Transverse colon (tissue), 4 donors: ENCODE measurements around the gene CTAG1B. TPM values are rescaled to one million over a fixed set of nuclear protein-coding genes. Genes with fewer than 3 reads are reported as not detected.

Experiments
- DNase-seq: peaks from one replicate; pipeline ENCODE4 v3.0.0-alpha.2; 2019
- H3K27ac ChIP-seq, 4 donors: fragments of 200-600 bp; sonication (generic); 2 replicates each; pipeline ENCODE4 v1.5.1; 2016 to 2018; ENCODE audit warnings: inconsistent platforms in 4 of 4
- H3K27me3 ChIP-seq: fragments of 200-600 bp; sonication (generic); 2 replicates; pipeline ENCODE4 v1.5.1; 2017; ENCODE audit warnings: inconsistent platforms
- H3K36me3 ChIP-seq, 4 donors: fragments of 200-600 bp; sonication (generic); 2 replicates each; pipeline ENCODE4 v1.5.1; 2017 to 2019; ENCODE audit warnings: inconsistent platforms in 4 of 4
- H3K4me1 ChIP-seq, 4 donors: fragments of 200-600 bp; sonication (generic); 2 replicates each; pipeline ENCODE4 v1.5.1; 2017 to 2020; ENCODE audit warnings: inconsistent platforms in 4 of 4
- H3K4me3 ChIP-seq, 4 donors: fragments of 200-600 bp; sonication (generic); 1 replicate in 1 of 4; 2 replicates in 3 of 4; pipeline versions ENCODE4 v1.5.1 to v1.6.1; 2017 to 2019; ENCODE audit warnings: inconsistent platforms in 4 of 4
- H3K9me3 ChIP-seq, 2 donors: fragments of 200-600 bp; sonication (generic); 2 replicates each; pipeline ENCODE4 v1.5.1; 2017 to 2019; ENCODE audit warnings: inconsistent platforms in 2 of 2
- EP300 ChIP-seq: sonication (generic); formaldehyde crosslinking; IDR thresholded peaks from one replicate; pipeline ENCODE4 v1.6.1; 2017; ENCODE audit warnings: antibody characterized with exemption, low read depth
- POLR2A ChIP-seq: fragments of 450-650 bp; IDR thresholded peaks from one replicate; pipeline ENCODE4 v1.6.1; 2016; ENCODE audit warnings: antibody characterized with exemption, mild to moderate bottlenecking, moderate library complexity
- POLR2AphosphoS5 ChIP-seq, 3 donors: sonication (generic); formaldehyde crosslinking; IDR thresholded peaks; one replicate each; pipeline ENCODE4 v1.6.1; 2016; ENCODE audit warnings: antibody characterized with exemption in 3 of 3
- WGBS, 2 donors: methylation state at CpG; one replicate each; pipeline ENCODE4 v1.1.5; 2018; ENCODE audit warnings: low coverage in 1 of 2; 5-methylcytosine and 5-hydroxymethylcytosine counted together
- in situ Hi-C, 4 donors: fragments of 200-750 bp; cut with MboI; loops; one replicate each; pipeline versions ENCODE4 v1.15.0 to v1.15.1; 2017; ENCODE audit warnings: low sequenced_read_pairs in 3 of 4, low pct_ligation_motif_present in 1 of 4, low pct_unique_long_range_greater_than_20kb in 1 of 4
- intact Hi-C: fragments of 100-400 bp; cut with DNase I; formaldehyde crosslinking; loops from one replicate; pipeline ENCODE4 v1.15.1; 2023; ENCODE audit warnings: low total_unique reads
- total RNA-seq, 4 donors: library from RNA; depleted of rRNA; stranded (reverse); fragments of >200 nt; gene quantifications; one replicate each; pipeline ENCODE4 v1.1.0, GENCODE V29; 2016
- TF ChIP-seq, protein P1 (sequence below), 5 experiments: fragments of 200-600 bp in 3 of 5; fragments of 450-650 bp in 2 of 5; sonication (generic) in 3 of 5; IDR thresholded peaks; 1 replicate in 2 of 5; 2 replicates in 3 of 5; pipeline ENCODE4 v1.5.1; 2016 to 2017; ENCODE audit warnings: antibody characterized with exemption in 5 of 5, inconsistent platforms in 3 of 5, mild to moderate bottlenecking in 2 of 5, moderate library complexity in 1 of 5

Gene CTAG1B
- total RNA-seq, 4 donors from 2014 or later = not detected

DNA sequence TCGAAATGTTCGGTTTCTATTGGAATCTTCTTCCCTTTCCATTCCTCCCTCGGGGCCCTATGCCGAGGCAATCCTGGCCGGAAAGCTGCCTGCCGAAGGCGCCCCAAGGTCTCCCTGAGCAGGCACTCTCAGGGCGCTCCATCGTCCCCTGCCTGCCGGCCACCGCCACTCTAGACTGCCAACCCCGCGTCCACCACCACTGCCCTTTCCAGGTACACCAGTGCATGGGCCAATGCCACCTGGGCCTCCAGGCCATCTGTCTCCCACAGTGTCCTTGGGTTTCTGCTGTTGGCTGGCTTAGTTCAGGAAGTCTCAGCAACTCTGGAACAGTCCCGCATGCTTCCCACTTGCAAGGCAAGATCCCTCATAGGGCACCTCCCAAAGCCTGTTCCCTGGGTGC lies 19.6 kb downstream of the CTAG1B start:
- Histone ChIP-seq H3K27ac (no peak overlapping the region), H3K4me3 (no peak overlapping the region), H3K36me3 (no peaks in the 10 kb centered on the region), H3K9me3 (no peaks in the 10 kb centered on the region), H3K27me3 (no peaks in the 10 kb centered on the region), H3K4me1 (no peaks in the 10 kb centered on the region)
- intact Hi-C loops = no loop called here
- DNase-seq = no peak
- in situ Hi-C loops = loop anchor here in 2 of 4 donors (25.0 kb wide), 1 partner anchor 238 kb away; the partner anchor contains the start of gene SMIM9 (in 2 of the 2)
- 88% methylated on average over 14 of the region's 14 CpGs; no CpG with 5 or more reads in 1 of the 2 donors for WGBS, 2 donors
- TF ChIP-seq POLR2AphosphoS5 (IDR thresholded peaks at IDR 0.05) (no peak), POLR2A (no peak), EP300 (no peak)
- TF ChIP-seq, protein P1, sequence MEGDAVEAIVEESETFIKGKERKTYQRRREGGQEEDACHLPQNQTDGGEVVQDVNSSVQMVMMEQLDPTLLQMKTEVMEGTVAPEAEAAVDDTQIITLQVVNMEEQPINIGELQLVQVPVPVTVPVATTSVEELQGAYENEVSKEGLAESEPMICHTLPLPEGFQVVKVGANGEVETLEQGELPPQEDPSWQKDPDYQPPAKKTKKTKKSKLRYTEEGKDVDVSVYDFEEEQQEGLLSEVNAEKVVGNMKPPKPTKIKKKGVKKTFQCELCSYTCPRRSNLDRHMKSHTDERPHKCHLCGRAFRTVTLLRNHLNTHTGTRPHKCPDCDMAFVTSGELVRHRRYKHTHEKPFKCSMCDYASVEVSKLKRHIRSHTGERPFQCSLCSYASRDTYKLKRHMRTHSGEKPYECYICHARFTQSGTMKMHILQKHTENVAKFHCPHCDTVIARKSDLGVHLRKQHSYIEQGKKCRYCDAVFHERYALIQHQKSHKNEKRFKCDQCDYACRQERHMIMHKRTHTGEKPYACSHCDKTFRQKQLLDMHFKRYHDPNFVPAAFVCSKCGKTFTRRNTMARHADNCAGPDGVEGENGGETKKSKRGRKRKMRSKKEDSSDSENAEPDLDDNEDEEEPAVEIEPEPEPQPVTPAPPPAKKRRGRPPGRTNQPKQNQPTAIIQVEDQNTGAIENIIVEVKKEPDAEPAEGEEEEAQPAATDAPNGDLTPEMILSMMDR (IDR thresholded peaks at IDR 0.05) = no peak

- 84% methylated on average over 8 of the region's 8 CpGs; no CpG with 5 or more reads in 1 of the 2 donors for WGBS, 2 donors
- H3K36me3 ChIP-seq = no peaks in the 10 kb centered on the region
- H3K4me1 ChIP-seq = no peaks in the 10 kb centered on the region
- H3K9me3 ChIP-seq = no peaks in the 10 kb centered on the region
- TF ChIP-seq POLR2AphosphoS5 (IDR thresholded peaks at IDR 0.05) (no peak), EP300 (no peak), POLR2A (no peak)
- TF ChIP-seq, protein P1 (IDR thresholded peaks at IDR 0.05) = no peak
- H3K4me3 ChIP-seq = no peak overlapping the region
- DNase-seq = no peak
- intact Hi-C loops (no loop called here), in situ Hi-C loops (loop anchor here in 2 of 4 donors (25.0 kb wide), 1 partner anchor 239 kb away; the partner anchor contains the start of gene SMIM9 (in 2 of the 2))
- no peak overlapping the region for H3K27ac ChIP-seq
- no peaks in the 10 kb centered on the region for H3K27me3 ChIP-seq
Observed at GRCh38 chrX:154598656-154599055, 20.4 kb downstream of the CTAG1B start.

DNA sequence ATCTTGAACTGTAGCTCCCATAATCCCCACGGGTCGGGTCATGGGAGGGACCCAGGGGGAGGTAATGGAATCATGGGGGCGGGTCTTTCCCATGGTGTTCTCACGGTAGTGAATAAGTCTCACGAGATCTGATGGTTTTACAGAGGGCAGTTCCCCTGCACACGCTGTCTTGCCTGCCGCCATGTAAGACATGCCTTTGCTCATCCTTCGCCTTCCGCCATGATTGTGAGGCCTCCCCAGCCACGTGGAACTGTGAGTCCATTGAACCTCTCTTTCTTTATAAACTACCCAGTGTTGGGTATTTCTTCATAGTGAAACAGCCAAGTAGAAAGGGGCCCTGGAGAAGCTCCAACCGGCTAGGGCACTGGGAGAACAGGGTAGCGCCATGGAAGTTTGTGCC lies 21.9 kb downstream of the CTAG1B start:
- in situ Hi-C loops = loop anchor here in 2 of 4 donors (25.0 kb wide), 1 partner anchor 240 kb away; the partner anchor contains the start of gene SMIM9 (in 2 of the 2)
- TF ChIP-seq POLR2A = no peak
- TF ChIP-seq, protein P1 (IDR thresholded peaks at IDR 0.05) = no peak
- TF ChIP-seq EP300 = no peak
- TF ChIP-seq POLR2AphosphoS5 (IDR thresholded peaks at IDR 0.05) = no peak
- Histone ChIP-seq H3K4me3 (no peak overlapping the region), H3K27me3 (no peaks in the 10 kb centered on the region), H3K27ac (no peak overlapping the region), H3K9me3 (no peaks in the 10 kb centered on the region), H3K36me3 (no peaks in the 10 kb centered on the region), H3K4me1 (no peaks in the 10 kb centered on the region)
- intact Hi-C loops = no loop called here
- no peak for DNase-seq
- WGBS, 2 donors = 85% methylated on average over 12 of the region's 12 CpGs; no CpG with 5 or more reads in 1 of the 2 donors

DNA sequence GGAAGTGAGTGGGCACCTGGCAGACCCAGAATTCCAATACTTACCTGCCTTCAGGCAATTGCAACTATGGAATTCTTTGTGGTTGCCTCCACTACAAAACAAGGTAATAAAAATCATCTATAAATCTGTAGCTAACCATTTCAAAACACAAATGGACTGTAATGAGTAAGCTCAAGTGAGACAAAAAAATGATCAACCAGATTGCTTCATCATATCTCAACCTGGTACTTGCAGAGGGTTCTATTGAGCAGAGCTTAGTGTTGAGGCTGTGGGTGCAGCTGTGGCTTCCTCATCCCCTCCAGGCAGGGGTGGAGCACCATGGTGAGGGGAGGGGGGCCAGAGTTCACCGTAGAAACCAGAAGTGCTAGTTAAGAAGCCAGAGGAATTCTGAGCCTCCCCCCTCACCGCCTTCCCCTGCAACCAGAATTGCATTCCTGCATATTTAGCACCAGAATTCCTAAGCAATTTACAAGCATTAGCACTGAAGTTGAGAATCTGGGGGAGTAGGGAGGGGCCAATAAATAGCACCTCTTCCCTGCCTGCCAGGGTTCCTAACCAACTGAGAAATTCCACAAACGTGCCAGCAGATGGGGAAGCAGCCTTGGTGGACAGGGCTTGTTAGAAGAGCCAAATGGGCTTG lies 22.7 kb downstream of the CTAG1B start:
- Histone ChIP-seq H3K4me1 (no peaks in the 10 kb centered on the region), H3K4me3 (no peak overlapping the region), H3K27ac (no peak overlapping the region), H3K9me3 (no peaks in the 10 kb centered on the region), H3K36me3 (no peaks in the 10 kb centered on the region), H3K27me3 (no peaks in the 10 kb centered on the region)
- TF ChIP-seq POLR2AphosphoS5 (IDR thresholded peaks at IDR 0.05) (no peak), POLR2A (no peak), EP300 (no peak)
- TF ChIP-seq, protein P1 (IDR thresholded peaks at IDR 0.05) = no peak
- intact Hi-C loops = no loop called here
- no peak for DNase-seq
- 22% methylated on average over 3 of the region's 3 CpGs; no CpG with 5 or more reads in 1 of the 2 donors for WGBS, 2 donors
- in situ Hi-C loops = loop anchor here in 2 of 4 donors (25.0 kb wide), 1 partner anchor 241 kb away; the partner anchor contains the start of gene SMIM9 (in 2 of the 2)
